GM10266 (cell line): Measurements from ENCODE around the gene CPVL.

Experiments
- DNase-seq: peaks from one replicate; pipeline ENCODE4 v3.0.0; 2012; ENCODE audit errors: extremely low spot score
- CTCF ChIP-seq: IDR thresholded peaks from 2 replicates; pipeline ENCODE4 v1.5.1; 2012; ENCODE audit warnings: mild to moderate bottlenecking, low read depth; ENCODE audit not compliant: control insufficient read depth, insufficient read depth; ENCODE audit errors: missing control alignments

The CPVL gene

GRCh38 chr7:29170781-29171180 lies 24.4 kb upstream of the CPVL start:
- no peak for TF ChIP-seq CTCF
- DNase-seq: no peak

- DNase-seq: no peak
- no peak for TF ChIP-seq CTCF
Measured at GRCh38 chr7:29167721-29168120, 21.4 kb upstream of the CPVL start.

- TF ChIP-seq CTCF: no peak
- DNase-seq: no peak
Measured at GRCh38 chr7:29163854-29164253, 17.5 kb upstream of the CPVL start.

GRCh38 chr7:29162577-29162976 lies 16.2 kb upstream of the CPVL start:
- no peak for DNase-seq
- no peak for TF ChIP-seq CTCF

GRCh38 chr7:29161231-29161630 lies 14.9 kb upstream of the CPVL start:
- DNase-seq: no peak
- TF ChIP-seq CTCF: no peak

- no peak for TF ChIP-seq CTCF
- no peak for DNase-seq
Measured at GRCh38 chr7:29160080-29160479, 13.7 kb upstream of the CPVL start.

GRCh38 chr7:29158795-29159423 lies 12.6 kb upstream of the CPVL start:
- no peak for DNase-seq
- no peak for TF ChIP-seq CTCF
